ENCODE results near the gene ADRM1.

The ADRM1 gene

DNA sequence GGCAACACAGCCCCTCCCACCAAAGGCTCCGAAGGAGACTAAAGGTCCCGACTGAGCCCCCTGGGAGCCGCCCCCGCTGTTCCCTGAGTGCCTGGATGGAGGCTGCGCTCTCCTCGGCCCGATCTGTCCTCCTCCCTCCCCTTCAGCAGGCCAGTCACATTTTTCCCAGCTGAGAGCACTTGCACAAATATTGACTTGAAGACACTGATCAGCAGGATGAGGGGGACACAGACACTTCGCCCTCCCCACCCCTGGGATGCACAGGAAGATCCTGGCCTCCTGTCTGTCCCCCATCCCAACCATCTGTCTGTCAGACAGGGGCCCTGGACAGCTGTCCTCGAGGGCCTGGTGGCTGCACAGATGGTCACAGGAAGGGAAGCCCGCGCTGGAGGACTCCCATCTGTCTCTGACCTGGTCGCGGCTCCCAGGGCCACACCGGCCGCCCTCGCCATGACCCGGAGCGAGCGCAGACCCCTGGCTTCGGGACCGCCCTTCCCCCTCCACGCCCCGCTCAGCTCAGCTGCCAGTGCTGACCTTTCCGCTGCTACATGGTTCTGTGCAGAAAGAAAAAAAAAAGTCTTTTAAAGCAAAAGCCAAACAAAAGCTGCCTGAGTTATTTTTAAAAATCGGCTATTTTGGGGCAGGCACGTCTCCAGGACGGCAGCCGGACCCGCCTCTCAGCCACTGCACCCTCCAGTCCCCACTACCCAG lies 53.2 kb downstream of the ADRM1 start:
- no peak for DNase-seq (ENCODE audit: low spot score)

- no peak for DNase-seq (ENCODE audit: low spot score)
These were observed 53.9 kb downstream of the ADRM1 start for GRCh38 chr20:62356589-62357186.

DNA sequence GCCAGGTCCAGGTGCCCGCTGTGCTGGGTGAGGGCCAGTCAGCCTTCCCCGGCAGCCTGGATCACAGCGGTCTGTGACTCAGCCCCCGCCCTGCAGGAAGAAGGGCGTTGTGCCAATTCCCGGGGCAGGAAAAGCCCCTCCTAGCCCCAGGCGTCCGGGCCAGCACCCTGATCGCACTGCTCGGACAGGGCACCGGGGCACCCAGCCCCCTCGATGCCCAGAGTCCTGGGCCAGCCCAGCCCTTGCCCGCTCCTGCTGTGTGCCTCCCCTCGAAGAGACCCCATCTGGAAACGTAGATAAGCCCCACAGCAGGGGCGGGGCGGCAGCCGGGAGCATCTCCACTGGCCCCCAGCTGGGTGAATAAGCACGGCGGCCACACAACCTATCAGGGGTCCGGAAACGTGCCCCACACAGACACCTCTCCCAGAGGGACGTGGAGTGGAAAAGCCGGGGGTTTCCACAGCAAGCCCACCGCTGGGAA lies 54.4 kb downstream of the ADRM1 start:
- DNase-seq (ENCODE audit: low spot score), result no peak

DNA sequence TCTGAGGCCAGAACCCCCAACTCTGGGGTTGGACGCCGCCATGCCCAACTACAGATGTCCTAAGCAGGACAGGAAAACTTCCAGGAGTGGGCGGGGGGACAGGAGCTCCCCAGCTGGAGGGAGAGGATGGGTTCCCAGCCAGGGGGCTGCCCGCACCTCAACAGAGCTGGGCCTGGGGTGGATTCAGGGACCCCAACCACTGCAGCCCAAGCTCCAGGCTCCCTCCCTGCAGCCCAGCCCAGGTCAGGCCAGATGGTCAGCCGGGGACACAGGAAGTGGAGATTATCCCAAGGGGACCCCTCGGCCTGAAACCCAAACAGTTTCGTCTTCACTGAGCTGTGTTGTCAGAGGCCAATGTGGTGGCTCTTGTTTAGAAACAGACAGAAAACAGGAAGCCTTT lies 54.9 kb downstream of the ADRM1 start:
- no peak for DNase-seq (ENCODE audit: low spot score)
